OCI-LY3 (cell line): ENCODE results near the gene GSTO2.

Experiments used
- EZH2phosphoT487 ChIP-seq: fragments of 200-600 bp; shearing (Covaris generic); IDR thresholded peaks from 2 replicates; pipeline ENCODE4 v1.6.1; 2018; ENCODE audit warnings: antibody characterized with exemption, mixed run types, low read depth
- TF ChIP-seq, protein P1 (sequence below): fragments of 200-600, 300-600 bp; sonication (generic); IDR thresholded peaks from 2 replicates; pipeline ENCODE4 v1.5.1; 2014; ENCODE audit warnings: antibody characterized with exemption, low read length, low read depth

DNA sequence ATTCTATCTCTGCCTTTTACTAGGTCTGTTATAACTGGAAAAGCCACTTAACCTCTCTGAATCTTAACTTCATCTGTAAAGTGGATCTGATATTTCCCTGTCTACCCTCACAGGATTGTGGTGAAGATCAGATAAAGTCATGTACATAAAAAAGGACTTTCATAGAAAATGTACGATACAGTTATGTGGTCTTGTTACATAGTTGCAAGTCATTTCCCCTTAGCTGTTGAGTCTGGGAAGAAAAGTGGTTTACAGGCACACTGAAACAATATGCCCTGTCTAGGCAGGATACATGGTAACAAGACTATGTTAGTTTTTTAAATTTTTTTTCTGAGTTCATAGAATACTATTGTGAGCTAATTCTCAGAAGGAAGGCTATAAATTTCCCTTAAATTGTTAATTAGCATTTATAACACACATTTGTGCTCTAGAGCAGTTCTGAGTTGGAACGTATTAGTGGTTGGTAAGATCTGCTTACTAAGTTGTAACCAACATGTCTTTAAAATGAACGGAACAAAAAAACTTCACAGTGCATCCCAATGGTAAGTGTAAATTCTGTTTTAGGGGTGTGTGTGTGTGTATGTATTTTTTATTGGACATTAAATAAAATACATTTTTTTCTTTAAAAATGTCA, 21.4 kb upstream of the GSTO2 start:
- TF ChIP-seq, protein P1, sequence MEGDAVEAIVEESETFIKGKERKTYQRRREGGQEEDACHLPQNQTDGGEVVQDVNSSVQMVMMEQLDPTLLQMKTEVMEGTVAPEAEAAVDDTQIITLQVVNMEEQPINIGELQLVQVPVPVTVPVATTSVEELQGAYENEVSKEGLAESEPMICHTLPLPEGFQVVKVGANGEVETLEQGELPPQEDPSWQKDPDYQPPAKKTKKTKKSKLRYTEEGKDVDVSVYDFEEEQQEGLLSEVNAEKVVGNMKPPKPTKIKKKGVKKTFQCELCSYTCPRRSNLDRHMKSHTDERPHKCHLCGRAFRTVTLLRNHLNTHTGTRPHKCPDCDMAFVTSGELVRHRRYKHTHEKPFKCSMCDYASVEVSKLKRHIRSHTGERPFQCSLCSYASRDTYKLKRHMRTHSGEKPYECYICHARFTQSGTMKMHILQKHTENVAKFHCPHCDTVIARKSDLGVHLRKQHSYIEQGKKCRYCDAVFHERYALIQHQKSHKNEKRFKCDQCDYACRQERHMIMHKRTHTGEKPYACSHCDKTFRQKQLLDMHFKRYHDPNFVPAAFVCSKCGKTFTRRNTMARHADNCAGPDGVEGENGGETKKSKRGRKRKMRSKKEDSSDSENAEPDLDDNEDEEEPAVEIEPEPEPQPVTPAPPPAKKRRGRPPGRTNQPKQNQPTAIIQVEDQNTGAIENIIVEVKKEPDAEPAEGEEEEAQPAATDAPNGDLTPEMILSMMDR, result no peak
- TF ChIP-seq EZH2phosphoT487, result no peak
